NCI-H2081 treated with DMSO at 0.1 percent for 48 hours (cell line): Measurements from ENCODE around the gene TRIM36.
A peak's percentile ranks its signal among the peaks of the same experiment; 100 is the strongest.

Source experiments
- DNase-seq: peaks from one replicate; lab custom pipeline; 2025; lab: John Stamatoyannopoulos, UW

TRIM36 gene

DNA sequence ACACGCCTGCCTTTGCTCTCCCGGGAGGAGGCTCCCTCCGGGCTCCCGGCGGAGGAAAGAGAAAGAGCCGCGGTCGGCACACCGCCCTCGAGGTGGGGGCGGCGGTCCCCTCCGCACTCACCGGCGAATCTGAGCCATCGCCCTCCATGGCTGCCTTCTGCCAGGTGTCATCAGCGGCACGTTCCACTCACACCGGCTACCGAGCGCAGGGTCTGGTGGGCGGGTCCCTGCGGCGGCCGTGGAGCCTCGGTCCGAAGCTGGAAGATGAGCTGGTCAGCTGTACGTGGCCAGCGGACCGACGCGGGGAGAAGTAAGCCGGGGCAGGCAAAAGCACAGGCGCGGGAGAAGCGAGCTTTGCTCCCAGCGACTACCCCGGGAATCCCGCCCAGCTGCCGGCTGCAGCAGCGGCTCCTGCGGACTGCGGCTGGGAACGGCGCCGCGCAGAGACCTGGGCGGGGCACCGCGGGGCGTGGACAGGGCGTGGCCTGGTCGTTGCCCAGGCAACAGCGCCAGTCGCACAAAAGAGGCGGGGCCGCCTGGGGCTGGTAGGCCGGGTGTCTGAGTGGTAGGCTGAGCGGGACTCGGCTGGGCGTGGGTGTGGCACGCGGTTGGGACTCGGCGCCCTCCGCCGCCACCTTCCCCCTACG, at the start of gene TRIM36:
TRIM36 (minus strand) TSS at position 422 of the 647 bp plus-strand sequence; CDS start at position 148, 274 bp downstream.
- DNase-seq = peak; percentile 64

- no peak for DNase-seq
These were observed 44.8 kb upstream of the TRIM36 start for GRCh38 chr5:115214541-115214940.

- DNase-seq = no peak
These were observed 39.6 kb upstream of the TRIM36 start for GRCh38 chr5:115209279-115209678.

DNA sequence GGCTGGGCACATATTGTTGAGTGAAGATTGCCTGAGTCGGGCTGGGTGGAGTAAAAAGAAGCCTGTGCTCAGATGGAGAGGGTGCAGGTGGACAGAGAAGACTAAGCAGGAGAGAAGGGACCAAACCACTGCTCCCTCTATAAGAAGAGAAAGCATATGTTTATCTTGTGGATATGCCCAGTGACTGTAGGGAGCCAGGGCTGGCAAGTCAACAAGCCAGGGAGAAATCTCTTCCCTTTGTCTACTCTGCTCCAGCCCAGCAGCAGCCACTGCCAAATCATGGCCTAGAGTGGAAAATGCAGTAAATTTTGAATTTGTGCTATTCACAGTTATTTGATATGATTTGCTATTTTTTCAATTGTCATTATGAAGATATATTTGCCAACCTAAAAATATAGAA, 33.2 kb upstream of the TRIM36 start:
- DNase-seq = no peak

DNA sequence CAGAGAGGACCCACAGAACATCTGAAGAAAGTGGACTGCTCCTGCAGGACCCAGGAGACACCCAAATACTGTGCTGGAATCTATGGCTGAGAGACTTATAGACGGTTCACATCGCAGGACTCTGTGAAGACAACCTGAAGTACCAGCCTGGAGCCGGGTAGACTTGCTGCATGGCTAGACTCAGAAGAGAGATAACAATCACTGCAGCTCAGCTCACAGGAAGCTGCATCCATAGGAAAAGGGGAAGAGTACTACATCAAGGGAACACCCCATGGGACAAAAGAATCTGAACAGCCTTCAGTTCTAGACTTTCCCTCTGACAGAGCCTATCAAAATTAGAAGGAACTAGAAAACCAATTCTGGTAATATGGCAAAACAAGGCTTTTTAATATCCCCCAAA, 26.5 kb upstream of the TRIM36 start:
- DNase-seq = no peak

GRCh38 chr5:115194676-115195075, 25.0 kb upstream of the TRIM36 start:
- no peak for DNase-seq

DNA sequence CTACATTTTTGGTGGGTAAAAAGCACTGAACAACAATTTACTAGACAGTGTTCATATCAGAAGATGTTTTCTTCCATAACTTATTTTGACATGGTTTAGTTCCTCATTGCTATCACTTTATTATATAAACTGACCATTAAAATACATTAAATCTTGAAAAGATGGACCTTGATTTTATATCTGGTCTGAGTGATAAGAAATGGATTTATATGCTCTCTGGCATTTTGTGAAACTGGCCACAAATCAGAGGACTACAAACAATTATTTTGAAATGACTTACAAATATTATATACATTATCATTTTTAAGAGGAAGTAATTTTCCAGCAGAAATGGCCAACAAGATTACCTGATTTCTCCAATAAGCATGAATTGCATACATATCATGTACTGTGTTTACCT, 23.6 kb upstream of the TRIM36 start:
- DNase-seq = no peak

GRCh38 chr5:115192098-115192497, 22.4 kb upstream of the TRIM36 start:
- DNase-seq = no peak

DNA sequence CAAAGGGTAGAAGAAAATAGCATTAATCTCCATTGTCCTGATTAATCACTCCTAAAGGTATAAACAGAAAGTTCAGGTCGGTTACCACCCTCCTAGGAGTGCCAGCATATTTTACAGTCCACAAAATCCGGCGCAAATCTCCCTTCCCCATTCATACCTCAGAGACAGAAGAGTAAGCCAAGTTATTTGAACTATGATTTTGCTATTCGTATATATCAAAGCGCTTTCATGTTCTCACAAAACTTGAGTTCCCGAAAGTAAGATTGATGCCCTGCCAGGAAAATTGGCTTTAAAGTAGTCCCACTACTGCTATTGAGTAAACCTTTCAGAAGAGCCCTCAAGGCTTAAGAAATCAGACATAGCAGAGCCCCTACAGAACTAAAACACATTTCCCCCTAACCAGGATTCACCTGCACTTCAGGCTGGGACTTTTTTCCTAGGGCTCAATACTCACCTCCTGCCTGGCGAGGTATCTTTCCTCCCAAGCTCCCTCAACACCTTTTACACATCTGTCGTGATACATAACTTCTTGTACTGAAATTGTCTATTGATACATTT, 21.8 kb upstream of the TRIM36 start:
- DNase-seq = no peak

GRCh38 chr5:115190388-115190787, 20.7 kb upstream of the TRIM36 start:
- DNase-seq = no peak

DNA sequence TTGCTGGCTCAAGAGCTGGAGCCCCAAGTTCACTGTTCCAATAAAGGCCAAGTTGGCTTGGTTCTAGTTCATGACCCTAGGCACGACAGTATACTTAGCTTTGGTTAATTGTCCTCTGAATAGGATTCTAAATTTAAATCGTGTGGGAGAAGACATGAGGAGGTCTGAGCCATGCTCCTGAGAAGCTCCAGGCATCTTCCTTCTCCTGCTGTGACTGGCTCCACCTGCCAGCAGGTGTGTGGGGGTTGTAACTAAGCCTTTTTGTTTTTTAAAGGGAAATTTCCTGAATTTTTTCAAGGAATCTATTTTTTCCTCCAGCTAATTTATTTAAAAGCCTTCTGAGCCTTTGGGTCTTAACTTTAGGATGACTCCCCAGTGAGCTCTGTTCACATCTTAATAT, 20.2 kb upstream of the TRIM36 start:
- no peak for DNase-seq

DNA sequence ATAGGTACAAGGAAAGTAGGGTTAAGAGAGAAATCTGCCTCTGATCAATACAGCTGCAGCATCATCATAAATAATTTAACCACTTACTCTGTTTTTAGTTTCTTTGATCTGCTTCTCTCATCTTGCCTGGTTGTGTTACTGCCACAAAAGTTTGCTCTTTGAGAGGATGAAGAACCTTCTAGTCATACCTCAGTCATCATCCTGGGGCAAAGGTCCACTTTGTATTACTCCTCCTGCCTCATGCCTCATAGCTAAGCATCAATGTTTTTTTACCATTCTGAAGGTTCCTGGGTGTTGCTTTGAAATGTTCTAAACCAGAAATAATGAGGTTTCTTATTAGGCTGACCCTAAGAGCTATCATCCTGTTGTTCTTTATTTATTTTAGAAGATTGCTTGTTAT, 17.1 kb upstream of the TRIM36 start:
- no peak for DNase-seq

DNA sequence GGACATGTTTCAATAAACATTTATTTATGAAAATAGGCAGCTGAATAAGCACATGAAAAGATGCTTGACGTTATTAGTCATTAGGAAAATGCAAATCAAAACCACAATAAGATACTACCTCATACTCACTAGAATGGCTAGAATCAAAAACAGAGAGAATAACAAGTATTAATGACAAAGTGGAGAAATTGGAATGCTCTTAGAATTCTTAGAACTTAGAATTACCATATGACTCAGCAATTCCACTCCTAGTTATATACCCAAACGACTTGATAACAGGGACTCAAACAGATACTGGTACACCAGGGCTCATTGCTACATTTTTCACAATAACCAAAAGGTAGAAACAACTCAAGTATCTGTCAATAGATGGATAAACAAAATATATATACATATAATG, 15.1 kb upstream of the TRIM36 start:
- no peak for DNase-seq

- DNase-seq = no peak
These were observed 12.0 kb upstream of the TRIM36 start for GRCh38 chr5:115181757-115182156.

DNA sequence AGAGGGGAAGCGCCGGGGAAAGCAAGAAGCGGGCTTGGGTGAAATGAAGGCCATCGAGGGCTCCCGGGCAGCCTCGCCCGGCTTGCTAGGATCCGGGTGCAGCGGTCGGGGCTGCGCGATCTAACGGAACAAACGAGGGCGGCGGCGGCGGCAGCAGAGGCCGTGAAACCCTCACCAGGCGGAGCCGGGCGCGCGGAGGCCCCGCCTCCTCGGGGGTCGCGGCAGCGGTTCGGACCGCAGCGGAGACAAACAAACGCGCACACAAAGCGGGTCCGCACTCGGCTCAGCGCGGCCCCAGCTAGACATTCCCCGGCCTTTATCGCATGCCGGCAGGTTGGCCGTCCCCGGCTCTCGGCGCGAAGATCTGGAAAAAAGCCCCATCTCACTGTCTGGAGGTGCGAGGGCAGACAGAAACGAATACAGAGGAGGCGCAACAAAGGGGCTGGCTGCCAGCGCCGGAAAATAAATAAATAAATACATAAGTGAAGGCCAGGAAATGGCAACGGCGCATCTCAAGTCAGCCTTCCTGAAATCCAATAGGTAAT, 10.5 kb upstream of the TRIM36 start:
- no peak for DNase-seq

- no peak for DNase-seq
These were observed 9.9 kb upstream of the TRIM36 start for GRCh38 chr5:115179394-115180164.

GRCh38 chr5:115179030-115179393, 9.3 kb upstream of the TRIM36 start:
- no peak for DNase-seq

DNA sequence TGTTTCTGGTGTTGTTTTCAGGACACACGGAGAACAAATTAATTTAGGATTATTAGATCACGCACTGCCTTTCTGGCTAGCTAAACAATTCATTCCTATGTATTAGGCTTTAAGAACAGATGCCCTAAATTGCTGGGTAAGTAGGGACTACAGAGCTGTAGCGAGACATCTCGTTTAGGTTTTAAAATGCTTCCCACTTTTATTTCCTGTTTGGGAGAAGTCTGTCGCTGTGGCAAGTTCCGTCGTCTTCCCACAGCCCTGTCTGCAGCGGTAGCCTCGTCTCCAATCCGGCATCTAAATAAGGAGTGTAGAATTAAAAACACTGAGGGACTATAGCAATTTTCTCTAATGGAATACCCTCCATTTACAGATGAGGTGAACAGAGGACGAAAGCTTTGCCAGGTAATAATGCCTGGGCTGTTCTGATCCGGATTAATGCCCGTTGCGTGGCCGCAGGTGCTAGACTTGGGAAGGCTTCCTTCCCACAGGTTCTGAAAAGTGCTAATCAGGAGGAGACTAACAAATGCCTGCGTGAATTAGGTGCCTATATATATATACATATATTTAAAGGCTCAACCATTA, 1.3 kb upstream of the TRIM36 start:
- DNase-seq = no peak

GRCh38 chr5:115170134-115170928, 623 bp upstream of the TRIM36 start:
- DNase-seq = no peak

- no peak for DNase-seq
These were observed 750 bp downstream of the TRIM36 start for GRCh38 chr5:115168829-115169486.

DNA sequence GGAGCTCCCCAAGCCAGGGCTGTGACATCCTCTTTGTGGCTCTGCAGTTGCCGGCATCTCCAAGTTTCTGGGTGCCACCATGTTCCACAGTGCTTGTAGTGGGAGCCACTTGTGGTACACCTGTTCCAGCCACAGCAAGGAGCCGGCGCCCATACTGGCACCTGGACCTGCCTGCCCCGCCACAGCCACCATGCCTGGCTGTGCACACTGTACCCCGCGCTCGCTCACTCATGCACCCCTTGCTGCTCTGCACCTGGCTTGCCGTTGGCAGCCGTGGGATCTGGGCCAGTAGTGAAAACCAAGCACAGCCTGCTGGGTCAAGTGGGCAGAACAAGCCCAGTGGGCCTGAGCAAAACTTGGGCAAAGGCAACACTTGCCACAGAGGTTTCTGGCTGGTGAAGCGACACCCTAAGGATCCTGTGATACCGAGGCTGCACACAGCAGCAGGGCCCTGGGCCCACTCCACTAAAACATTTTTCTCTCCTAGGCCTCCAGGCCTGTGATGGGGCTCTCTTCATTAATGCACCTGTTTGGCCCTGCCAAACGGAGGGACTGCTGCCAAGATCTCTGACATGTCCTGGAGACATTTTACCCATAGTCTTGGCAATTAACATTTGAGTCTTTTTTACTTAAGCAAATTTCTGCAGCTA, 2.8 kb downstream of the TRIM36 start:
- DNase-seq = no peak
